ENCODE measurements around the gene KTN1.

Gene KTN1

GRCh38 chr14:55628426-55628825 is 48.4 kb downstream of the KTN1 start:
- TF ChIP-seq, protein P1, sequence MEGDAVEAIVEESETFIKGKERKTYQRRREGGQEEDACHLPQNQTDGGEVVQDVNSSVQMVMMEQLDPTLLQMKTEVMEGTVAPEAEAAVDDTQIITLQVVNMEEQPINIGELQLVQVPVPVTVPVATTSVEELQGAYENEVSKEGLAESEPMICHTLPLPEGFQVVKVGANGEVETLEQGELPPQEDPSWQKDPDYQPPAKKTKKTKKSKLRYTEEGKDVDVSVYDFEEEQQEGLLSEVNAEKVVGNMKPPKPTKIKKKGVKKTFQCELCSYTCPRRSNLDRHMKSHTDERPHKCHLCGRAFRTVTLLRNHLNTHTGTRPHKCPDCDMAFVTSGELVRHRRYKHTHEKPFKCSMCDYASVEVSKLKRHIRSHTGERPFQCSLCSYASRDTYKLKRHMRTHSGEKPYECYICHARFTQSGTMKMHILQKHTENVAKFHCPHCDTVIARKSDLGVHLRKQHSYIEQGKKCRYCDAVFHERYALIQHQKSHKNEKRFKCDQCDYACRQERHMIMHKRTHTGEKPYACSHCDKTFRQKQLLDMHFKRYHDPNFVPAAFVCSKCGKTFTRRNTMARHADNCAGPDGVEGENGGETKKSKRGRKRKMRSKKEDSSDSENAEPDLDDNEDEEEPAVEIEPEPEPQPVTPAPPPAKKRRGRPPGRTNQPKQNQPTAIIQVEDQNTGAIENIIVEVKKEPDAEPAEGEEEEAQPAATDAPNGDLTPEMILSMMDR (IDR thresholded peaks at IDR 0.05; ENCODE audit: control insufficient read depth, insufficient read depth, low read depth, low read length, missing control alignments), result no peak
- H3K4me3 ChIP-seq (ENCODE audit: control insufficient read depth, low read depth, low read length), result no peak overlapping the region
- no peak for DNase-seq (ENCODE audit: low read depth)

- DNase-seq (ENCODE audit: low read depth), result no peak
- H3K4me3 ChIP-seq (ENCODE audit: control insufficient read depth, low read depth, low read length), result no peak overlapping the region
- TF ChIP-seq, protein P1 (IDR thresholded peaks at IDR 0.05; ENCODE audit: control insufficient read depth, insufficient read depth, low read depth, low read length, missing control alignments), result no peak
These were observed 58.7 kb downstream of the KTN1 start for GRCh38 chr14:55638665-55639064.

GRCh38 chr14:55641290-55641689 is 61.3 kb downstream of the KTN1 start:
- TF ChIP-seq, protein P1 (IDR thresholded peaks at IDR 0.05; ENCODE audit: control insufficient read depth, insufficient read depth, low read depth, low read length, missing control alignments), result no peak
- DNase-seq (ENCODE audit: low read depth), result no peak
- H3K4me3 ChIP-seq (ENCODE audit: control insufficient read depth, low read depth, low read length), result no peak overlapping the region

DNA sequence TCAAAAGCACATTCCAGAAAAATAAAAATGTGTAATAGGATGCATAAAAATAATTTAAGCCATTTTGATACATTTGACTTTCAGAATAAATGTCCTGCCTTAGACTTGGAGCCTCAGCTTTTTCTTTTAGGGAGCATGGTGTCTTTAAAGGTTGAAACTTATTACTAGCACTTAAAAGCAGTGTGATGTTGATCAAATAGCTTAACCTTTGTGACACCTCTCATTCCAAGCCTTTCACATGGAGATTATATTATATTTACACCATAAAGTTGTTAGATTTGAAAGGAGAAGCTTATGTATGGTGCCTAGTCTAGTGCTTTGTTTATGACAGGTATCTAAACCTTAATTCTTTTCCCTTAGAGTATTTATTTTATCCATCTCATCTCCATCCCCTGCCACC is 61.9 kb downstream of the KTN1 start:
- no peak for DNase-seq (ENCODE audit: low read depth)
- no peak overlapping the region for H3K4me3 ChIP-seq (ENCODE audit: control insufficient read depth, low read depth, low read length)
- TF ChIP-seq, protein P1 (IDR thresholded peaks at IDR 0.05; ENCODE audit: control insufficient read depth, insufficient read depth, low read depth, low read length, missing control alignments), result no peak

DNA sequence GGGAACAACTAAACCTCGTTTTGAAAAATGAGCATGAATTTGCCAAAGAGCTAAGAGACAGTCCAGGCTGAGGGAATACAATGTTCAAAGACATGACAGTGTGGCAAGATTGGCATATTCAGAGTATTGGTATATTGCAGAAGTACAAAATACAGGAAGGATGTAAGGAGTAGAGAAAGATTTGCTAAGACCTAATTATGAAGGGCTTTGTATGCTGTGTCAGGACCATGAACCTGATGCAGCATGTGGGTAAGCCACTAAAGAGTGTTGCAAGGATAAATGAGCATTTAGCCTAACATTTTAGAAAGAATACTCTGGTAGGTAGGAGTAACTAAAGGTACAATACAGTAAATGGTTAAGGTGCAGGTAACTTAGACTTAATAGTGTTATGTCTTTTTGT is 65.1 kb downstream of the KTN1 start:
- DNase-seq (ENCODE audit: low read depth), result no peak
- no peak overlapping the region for H3K4me3 ChIP-seq (ENCODE audit: control insufficient read depth, low read depth, low read length)
- TF ChIP-seq, protein P1 (IDR thresholded peaks at IDR 0.05; ENCODE audit: control insufficient read depth, insufficient read depth, low read depth, low read length, missing control alignments), result no peak

GRCh38 chr14:55645845-55646832 is 66.1 kb downstream of the KTN1 start:
- no peak for DNase-seq (ENCODE audit: low read depth)
- TF ChIP-seq, protein P1 (IDR thresholded peaks at IDR 0.05; ENCODE audit: control insufficient read depth, insufficient read depth, low read depth, low read length, missing control alignments), result no peak

More at GRCh38 chr14:55645845-55646832, 66.1 kb downstream of the KTN1 start:
- no peak overlapping the region for H3K4me3 ChIP-seq (ENCODE audit: control insufficient read depth, low read depth, low read length)
